T-helper 2 cell (primary cell): ENCODE measurements around the gene CERS6.

ENCODE experiments used
- DNase-seq, 5 experiments: peaks; one replicate each; pipeline versions ENCODE4 v3.0.0 to v3.0.0-alpha.2; 2012 to 2022

CERS6 gene

DNA sequence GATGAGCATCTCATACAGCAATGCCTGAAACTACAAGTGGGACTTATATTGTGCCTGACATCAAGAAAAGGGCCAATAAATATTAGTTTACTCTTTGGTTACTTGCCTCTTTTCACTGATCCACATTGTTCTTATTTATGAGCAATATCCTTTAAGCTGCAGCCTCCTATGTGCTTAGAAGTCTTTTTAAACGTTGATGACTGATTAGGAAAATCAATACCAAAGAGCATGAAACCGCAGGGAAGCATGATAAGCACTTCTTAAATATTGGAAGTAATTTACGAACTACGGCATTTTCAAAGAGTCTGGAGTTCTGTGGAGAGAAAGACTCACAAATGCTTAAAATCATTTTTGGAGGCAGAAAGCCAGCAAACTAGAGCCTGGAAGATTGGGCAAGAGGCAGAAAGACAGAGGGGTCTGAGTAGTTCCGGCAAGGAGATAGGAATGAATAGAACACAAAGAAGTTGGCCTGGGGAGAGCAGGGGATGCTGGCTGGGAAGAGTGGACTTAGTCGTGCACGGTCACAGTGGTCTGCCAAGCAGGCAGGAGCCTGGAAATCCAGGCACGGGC lies 223.8 kb downstream of the CERS6 start:
- DNase-seq, result no peak

DNA sequence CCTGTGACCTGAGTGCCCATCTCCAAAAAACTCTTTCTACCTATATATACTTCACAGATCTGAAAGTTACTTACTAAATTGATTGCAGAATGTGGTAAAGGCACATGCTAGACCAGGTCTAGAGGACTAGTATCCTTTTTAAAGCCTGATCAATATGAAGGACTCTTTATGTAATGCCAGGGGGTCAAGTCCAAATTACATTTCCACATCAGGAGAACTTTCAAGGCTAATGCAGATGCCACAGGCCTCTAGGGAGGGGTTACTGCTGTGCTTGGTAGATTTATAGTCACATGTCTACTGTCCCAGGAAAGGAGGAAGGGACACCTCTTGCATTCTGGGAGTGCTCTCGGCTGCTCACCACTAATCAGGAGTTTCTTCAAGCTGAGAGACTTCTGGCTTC lies 227.9 kb downstream of the CERS6 start:
- DNase-seq, result no peak

DNA sequence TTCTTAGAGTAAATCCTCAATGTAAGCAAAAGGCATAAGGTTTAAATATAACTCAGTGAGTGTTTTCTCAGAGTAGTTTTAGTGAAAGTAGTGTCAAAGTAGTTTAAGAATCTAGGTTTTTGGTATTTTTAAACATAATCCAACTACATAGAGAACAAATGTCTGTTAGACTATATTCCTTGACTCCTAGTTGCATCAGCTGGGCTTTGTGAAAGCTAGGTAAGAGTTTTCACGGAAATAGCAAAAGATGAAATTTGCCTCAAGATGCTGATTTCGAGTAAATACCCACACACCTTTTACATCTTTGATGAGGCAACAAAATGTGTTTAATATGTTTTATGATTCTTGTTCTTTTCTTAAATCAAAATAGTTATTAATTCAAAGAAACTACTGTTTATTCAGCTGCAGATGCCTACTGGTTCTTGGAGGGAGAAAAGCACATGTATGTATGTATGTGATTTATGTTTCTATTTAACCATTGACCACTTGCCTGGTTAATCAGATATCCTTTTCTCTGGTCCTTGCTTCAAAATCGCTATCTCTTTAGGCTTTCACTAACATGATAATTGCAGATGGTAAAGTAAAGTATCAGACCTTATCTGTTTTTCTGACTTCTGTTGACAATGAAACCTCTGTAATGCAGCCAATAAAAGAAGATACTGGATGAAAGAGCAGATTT lies 229.0 kb downstream of the CERS6 start:
- no peak for DNase-seq

DNA sequence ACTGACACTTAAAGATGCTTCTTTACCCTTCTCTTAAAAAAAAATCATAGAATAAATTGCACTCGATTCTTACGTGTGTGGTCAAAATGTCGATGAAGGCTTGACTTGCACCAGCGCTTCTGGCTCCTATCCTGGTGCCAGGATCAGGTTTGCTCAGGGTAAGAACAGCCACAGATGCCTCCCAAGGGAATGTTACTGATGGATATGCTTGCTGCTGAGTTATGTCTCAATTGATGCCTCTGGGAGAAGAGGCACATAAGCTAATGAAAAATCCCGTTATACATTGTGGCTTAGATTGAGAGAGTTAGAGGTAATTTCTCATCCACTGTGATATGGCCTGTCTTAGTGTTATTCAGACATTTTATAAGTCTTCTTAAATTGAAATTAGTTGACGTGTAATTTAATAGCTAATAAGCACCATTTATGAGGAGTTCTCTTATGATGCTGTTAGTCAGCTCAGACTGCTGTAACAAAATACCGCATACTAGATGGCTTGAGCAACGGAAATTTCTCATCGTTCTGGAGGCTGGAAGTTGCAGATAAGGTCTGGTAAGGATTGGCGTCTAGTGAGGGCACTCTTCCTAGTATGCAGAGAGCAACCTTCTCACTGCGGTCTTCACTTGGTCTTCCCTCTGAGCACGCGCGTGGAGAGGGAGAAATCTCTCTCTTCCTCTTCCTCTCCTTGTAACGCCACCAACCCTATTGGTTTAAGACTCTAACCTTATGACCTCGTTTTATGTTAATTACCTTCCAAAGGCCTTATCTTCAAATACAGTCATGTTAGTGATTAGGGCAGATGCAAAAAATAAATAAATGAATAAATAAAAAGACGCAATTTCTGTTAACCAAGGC lies 229.8 kb downstream of the CERS6 start:
- no peak for DNase-seq

DNA sequence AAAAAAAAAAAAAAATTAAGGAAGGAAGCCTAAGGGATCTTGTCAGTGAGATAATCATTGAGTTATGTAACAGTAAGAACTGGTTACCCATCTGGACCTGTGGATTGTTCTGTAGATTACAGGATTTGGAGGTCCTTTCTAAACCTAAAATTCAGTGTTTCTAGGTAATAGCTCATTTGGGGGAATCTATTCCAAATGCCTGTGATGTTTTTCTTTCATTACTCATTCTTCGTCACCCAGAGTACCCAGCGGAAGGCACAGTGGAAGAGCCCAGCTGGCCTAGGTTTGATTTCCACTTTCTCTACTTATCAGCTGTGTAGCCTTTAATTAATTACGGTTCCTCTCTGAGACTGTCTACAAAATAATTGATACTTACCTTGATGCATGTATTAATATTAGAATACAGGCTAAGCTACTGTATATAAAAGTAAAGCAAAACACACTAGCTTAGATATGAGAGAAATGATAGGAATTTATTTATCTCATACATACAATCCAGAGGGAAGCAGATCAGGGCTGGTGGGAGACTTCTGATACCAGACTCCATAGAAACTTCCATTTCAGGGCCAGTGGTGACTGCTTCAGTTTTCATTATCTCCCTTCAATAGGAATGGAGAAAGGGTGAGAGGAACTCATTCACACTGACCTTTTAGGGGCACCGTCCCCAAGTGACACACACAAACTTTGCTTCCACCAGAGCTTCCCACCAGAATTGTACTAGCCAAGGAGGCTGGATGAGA lies 230.6 kb downstream of the CERS6 start:
- DNase-seq, result no peak

DNA sequence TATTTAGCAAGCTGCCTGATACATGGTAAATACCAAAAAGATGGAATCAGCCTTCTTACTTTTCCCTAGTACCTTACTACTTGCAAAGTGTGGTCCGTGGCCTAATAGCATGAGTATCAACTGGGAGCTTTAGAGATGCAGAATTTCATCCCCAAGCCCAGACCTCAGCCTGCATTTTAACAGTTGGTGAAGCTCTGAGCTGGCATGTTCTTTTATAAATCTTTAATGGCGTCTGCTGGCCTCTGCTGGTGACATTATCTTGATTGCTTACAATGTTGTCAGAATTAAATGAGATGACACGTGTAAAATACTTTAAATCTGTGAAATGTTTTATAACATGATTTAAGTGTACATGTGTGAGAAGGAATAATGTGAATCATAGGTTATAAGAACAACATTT lies 231.2 kb downstream of the CERS6 start:
- peak in 1 of 5 experiments; percentile 19 for DNase-seq

DNA sequence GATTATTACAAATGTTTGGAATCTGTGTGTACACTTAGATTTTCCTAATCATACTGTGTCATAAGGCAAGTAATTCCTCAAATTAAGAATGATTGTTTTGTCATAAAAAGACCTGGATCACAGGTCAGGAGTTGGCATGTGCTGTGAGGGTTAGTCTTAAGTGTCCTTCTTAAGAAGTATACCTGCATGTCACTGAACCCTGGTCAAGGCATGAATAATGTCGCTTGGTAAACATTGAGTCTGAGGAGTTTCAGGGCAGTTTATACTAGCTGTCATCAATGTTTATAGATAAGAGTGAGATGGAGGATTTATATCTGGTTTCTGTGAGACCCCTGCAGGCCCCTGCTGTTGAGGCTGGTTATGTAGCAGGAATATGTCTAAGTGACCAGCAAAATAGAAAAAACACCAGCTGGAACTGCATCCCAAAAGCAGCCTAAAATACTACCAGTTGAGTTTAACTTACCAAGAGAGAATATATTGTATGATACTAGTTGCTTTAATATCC lies 234.4 kb downstream of the CERS6 start:
- no peak for DNase-seq

DNA sequence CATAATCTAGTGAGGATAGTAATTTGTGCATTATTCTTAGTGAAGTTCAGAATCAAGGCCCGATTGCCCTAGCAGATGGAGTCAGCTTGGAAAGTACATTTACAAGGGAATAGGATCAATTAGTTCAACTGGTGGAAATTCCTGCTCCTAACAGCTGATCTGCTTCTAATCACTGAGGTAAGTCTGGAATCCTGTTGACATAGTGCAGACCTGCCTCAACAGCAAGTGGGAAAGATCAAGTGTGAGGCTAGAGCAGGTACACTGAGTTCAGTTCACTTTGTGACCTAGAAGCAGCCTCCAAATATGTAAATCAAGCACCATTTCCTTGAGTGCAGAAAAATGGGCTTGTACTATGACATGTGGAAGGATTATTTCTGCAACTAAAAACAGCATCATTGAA lies 235.1 kb downstream of the CERS6 start:
- no peak for DNase-seq

DNA sequence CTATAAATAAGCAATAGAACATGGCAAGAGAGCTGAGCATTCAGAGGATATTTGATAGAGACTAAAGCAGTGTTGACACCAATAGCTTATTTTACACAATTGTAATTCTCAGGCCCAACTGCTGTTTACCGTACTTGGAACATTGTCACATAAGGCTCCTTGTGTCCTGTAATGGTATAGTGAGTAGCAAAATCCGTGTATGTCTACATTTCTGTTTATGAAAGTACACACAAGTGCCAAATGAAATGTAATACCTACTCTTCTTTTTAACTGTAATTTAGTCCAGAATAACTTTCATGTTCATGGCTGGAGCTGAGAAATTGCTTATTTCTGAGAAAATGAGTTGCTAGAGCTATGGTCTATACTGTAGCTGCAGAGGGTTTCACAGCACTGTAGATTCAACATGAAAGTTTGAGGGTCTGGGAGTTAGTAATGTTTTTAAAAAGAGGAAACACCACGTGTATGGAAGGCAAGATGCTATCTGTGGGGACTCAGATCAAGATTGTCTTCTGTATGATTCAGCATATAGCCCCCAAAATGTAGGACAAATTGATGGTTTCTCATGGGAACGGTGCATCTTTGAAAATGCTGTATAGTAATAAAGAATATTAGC lies 236.2 kb downstream of the CERS6 start:
- peak in 1 of 5 experiments; percentile 78 for DNase-seq

DNA sequence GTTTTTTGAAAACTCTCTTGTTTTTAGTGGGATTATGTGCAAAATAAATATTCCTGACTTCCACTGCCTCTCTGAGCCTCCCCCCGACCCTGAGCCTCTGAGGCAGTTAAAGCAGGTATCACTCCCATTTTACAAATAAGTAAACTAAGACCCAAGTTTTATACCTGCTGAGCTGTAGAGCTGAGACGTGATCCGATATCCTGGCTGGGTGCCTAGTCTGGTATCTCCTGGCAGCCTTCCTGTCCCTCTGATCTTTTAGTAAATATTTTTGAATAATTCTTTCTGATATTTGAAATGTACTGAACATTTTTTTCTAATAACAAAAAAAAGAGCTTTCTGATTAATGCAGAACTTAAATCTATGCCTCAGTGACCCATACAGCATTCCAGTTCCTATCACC lies 238.1 kb downstream of the CERS6 start:
- no peak for DNase-seq

DNA sequence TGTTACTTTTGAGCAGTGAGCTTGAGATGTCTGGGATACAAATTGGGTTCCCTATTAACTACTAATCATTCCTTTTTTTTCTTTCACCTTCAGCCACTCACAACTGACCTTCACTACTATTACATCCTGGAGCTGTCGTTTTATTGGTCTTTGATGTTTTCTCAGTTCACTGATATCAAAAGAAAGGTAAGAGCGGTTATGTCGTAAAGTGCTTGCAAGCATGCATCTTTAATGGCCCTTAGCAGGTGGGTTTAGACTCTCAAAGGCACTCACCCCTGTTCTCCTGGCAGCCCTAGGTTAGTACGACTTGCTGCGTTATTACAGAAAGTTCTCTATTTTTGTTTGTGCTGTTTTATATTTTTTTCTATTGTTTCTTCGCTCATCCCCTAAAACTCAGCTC lies 238.8 kb downstream of the CERS6 start:
- no peak for DNase-seq

DNA sequence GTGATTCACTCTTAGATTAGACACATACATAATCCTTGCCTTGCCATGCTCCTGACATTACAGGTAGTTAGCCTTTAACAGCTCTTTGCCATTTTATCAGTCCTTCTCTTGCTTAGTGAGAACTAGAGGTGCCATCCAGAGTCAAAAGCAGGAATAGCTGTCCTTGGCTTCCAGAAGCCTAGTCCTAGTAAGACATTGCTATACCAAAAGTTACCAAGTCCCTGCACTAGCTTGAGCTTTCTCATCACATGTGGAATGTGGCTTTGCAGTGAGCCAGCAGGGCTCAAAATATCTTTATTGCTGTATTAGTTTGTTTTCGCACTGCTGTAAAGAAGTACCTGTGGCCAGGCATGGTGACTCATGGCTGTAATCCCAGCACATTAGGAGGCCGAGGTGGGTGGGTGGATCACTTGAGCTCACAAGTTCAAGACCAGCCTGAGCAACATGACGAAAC lies 241.6 kb downstream of the CERS6 start:
- no peak for DNase-seq

DNA sequence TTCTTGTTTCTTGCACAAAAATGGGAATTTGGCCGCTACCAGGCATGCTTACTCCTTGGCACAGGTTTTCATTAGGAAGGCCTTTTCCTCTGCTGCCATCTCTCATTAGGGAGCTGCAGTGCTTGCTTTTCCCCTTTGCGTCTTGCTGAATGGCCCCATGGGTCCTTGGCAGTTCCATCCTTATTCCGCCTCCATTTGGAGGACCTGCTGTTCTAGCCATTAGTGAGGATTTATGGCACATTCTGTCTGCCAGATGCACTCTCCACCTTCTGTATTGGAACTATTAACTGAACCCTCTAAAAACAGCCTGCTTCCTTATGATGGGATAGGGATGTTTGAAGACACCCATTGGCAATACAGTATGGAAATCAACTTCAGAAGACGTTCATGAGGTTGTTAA lies 242.9 kb downstream of the CERS6 start:
- DNase-seq, result no peak

DNA sequence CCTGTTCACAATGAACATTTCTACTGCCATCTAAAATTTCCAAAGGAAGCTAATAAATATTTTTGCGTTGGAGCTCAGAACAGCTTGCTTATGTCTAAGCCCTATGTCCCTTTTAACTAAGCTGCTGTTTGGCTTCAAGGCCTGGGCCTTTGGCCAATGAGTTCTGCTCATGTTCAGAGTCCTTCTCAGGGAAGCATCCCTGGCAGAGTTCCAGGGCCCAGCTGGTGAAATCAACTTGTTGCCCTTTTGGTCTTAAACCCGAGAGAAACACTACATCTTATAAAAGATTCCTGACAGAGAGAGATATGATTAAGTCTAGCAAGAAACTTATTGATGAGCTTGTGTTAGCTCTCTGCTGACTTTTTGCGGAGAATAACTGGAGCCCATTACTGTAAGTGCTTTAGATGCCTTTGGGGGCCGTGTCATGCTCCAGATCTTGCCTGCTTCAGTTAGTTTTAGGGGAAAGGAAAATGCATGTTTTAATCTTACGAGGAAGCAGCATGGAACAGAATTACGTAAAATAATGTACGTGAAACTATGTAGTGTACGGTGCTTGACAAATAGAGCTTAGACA lies 243.9 kb downstream of the CERS6 start:
- DNase-seq, result no peak

DNA sequence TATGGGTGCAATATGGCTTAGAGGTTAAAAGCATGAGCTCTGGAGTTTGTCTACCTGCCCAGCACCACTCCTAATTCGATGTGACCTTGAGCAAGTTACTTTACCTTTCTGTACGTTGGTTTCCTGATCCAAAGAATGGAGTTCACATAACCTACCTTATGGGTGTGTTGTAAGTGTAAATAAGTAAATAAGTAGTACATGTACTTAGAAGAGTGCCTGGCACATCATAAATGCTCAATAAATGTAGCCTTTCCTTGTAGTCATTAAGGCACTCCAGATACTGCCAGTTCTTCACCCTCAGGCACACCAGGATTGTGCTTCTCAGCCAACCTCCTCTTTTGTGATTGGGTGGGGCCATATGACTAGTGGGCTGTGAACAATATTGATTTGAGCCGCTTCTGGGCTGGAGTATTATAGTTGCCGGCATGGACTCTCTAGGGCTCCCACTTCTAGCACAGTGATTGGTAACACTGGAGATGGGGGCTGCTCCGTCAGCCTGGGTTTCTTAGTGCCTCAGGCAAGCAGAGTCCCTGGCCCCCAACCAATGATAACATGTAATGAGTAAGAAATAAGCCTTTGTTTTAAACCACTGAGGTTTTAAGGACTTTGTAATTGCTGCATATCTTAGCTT lies 244.7 kb downstream of the CERS6 start:
- DNase-seq, result no peak

DNA sequence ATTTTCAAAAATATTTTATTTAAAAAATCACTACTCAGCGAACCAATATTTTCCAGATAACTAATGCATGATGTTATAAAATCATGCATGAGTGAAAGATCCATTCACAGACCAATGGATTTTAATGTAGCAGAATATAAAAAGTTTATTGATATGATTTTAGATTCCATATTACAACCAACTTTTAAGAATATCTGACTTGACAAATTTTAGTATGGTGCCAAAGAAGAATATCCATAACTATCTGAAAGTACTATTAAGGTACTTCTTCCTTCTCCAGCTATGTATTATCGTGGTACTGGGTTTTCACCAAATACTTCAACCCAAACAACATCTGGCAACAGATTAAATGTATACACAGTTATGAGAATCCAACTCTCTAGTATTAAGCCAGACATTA lies 246.5 kb downstream of the CERS6 start:
- no peak for DNase-seq

DNA sequence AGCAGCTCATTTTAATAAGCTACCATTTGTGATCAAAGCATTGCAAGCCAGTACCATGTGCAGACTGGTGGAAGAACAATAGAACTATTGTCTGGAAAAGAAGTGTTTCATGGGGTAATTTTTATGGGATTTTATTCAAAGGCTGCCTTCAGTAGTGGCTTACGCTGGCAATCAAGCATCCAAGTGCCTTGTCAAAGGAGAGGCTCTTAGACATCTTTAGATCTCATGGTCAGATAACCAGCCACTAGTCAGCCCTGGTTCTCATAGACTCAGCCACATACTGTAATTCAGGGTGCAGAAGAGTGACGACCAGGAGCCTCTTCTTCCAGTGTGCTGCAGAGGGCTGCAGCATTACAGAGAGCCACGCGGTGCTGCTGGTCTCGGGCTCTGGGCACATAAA lies 247.9 kb downstream of the CERS6 start:
- peak in 1 of 5 experiments; percentile 77 for DNase-seq

DNA sequence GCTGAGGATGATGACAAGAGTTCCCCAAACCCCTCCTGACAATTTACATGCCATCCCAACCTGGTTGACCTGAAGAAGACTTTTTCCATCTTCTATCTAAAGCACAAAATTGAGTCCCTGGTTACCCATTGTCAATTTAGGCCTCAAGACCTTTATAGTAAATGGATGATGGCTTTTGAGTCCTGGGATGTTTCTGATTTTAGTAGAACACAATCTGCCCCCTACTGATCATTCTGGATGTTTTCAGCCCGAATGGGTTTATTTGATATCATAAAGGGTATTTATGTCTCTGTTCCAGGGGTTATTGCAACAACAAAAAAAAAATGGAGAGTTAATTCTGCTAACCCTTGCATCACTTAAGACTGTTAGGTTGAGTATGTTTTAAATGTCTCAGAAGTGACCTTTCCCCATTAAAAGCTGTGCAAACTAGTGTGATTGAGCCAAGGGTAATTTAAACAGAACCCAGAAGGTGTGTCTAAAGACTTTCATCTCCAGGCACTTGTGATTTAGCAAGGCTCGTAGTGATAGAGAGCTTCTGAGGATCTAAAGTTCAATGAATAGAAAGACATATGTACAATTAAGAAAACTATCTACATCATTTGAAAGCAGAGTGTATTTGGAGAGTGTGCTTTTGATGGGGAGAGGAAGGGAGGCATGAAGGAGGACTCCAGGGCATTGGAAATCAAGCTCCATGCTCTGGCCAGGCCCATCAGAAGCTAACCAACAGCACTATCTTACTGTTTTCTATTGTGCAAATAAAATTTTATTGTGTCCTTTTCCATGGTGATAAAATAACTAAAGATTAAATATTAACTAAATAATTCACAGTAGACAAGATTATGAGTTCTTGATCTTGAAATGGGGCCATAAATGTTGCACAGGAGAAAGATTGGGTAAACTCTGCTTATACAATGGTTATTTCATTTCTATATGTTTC lies 249.7 kb downstream of the CERS6 start:
- peak in 1 of 5 experiments; percentile 45 for DNase-seq

DNA sequence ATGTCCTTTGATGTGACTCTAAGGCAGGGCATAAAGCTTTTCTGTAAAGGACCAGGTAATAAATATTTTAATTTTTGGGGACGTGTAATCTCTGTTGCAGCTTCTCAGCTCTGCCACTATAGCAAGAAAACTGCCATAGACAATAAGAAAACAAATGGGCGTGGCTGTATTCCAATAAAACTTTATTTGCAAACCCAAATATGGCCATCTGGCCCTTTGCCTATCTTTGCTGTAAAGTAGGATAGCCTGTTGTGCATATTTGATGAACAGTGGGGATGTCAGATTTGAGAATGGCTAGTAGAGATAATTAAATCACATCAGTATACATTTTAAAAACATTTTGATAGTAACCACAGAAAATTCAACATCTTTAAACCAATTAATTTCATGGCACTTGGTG lies 250.7 kb downstream of the CERS6 start:
- no peak for DNase-seq

DNA sequence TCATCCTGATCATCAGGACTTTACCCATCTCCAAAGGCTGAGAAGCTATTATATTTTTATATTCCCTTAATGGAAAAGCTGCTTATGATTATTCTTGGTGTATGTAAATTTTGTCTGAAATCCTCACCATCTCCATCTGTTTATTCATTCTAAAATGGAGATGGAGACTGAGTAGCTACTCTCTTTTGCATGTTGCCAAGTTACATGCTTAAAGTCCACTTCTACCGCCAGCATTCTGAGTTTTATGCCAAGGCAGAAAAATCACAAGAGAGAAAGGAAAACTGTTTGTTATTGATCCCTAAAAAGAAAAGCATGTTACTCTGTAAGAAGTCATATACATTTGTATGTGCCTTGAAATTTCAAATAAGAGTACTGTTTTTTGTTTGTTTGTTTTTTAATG lies 252.0 kb downstream of the CERS6 start:
- DNase-seq, result no peak
